ENCODE measurements around the gene STAP1. TPM values are rescaled to one million over a fixed set of nuclear protein-coding genes. Genes with fewer than 3 reads are reported as not detected.

The STAP1 gene
- total and polyA plus RNA-seq, 4 donors = 0.03 to 0.51 (median 0.29) TPM

GRCh38 chr4:67593741-67594175 is 35.2 kb downstream of the STAP1 start:
- Histone ChIP-seq H3K4me1 (ENCODE audit: control insufficient read depth in 4 of 4, insufficient read depth in 4 of 4, low read length in 3 of 4) (no peaks in the 10 kb centered on the region), H3K27ac (ENCODE audit: low read depth in 1 of 2, low read length in 2 of 2) (no peak overlapping the region), H3K27me3 (ENCODE audit: control insufficient read depth in 4 of 4, insufficient read depth in 4 of 4, low read length in 3 of 4) (no peaks in the 10 kb centered on the region), H3K4me3 (ENCODE audit: low read depth in 1 of 3, low read length in 3 of 3) (no peak overlapping the region), H3K9me3 (ENCODE audit: control insufficient read depth in 4 of 4, low read length in 3 of 4) (no peaks in the 10 kb centered on the region), H3K36me3 (ENCODE audit: control insufficient read depth in 4 of 4, insufficient read depth in 3 of 4, low read depth in 1 of 4, low read length in 3 of 4) (no peaks in the 10 kb centered on the region), H3K9ac (ENCODE audit: low read depth in 1 of 2, low read length in 2 of 2) (no peak overlapping the region)
- no peak for TF ChIP-seq EGR1 (IDR thresholded peaks at IDR 0.05; ENCODE audit: low read depth in 2 of 2)
- no peak for TF ChIP-seq RXRA (IDR thresholded peaks at IDR 0.05)
- TF ChIP-seq FOXA2 (IDR thresholded peaks at IDR 0.05) = no peak
- TF ChIP-seq RAD21 (IDR thresholded peaks at IDR 0.05) = no peak
- no peak for TF ChIP-seq YY1 (IDR thresholded peaks at IDR 0.05)
- TF ChIP-seq NR2F2 (IDR thresholded peaks at IDR 0.05) = no peak
- no peak for TF ChIP-seq ATF3 (IDR thresholded peaks at IDR 0.05)
- TF ChIP-seq MAX (IDR thresholded peaks at IDR 0.05) = no peak
- TF ChIP-seq JUND (IDR thresholded peaks at IDR 0.05) = no peak
- TF ChIP-seq CTCF (IDR thresholded peaks at IDR 0.05; ENCODE audit: low read depth, low read length, missing input control) = no peak
- TF ChIP-seq GABPA (IDR thresholded peaks at IDR 0.05 in 1 of 2, conservative IDR thresholded peaks at IDR 0.05 in 1 of 2) = no peak
- TF ChIP-seq ZBTB33 (IDR thresholded peaks at IDR 0.05) = no peak
- no peak for TF ChIP-seq REST (IDR thresholded peaks at IDR 0.05)
- no peak for TF ChIP-seq HNF4G (IDR thresholded peaks at IDR 0.05)
- no peak for TF ChIP-seq TAF1 (conservative IDR thresholded peaks at IDR 0.05)
- no peak for TF ChIP-seq HNF4A (conservative IDR thresholded peaks at IDR 0.05)
- TF ChIP-seq SP1 (IDR thresholded peaks at IDR 0.05) = no peak
- no peak for DNase-seq (ENCODE audit: low spot score)
- WGBS = 51% methylated on average over 2 of the region's 2 CpGs
